Vagina (tissue), 2 donors: ENCODE measurements around the gene HAPLN2.

Experiments
- POLR2A ChIP-seq, 2 donors: fragments of 450-650 bp; IDR thresholded peaks; one replicate each; pipeline ENCODE4 v1.6.1; 2017; ENCODE audit warnings: antibody characterized with exemption in 2 of 2, mild to moderate bottlenecking in 2 of 2, moderate library complexity in 2 of 2
- TF ChIP-seq, protein P1 (sequence below), 3 experiments: fragments of 450-650 bp in 2 of 3; fragments of 200-600 bp in 1 of 3; sonication (generic) in 1 of 3; IDR thresholded peaks; one replicate each; pipeline ENCODE4 v1.5.1; 2017 to 2019; ENCODE audit warnings: antibody characterized with exemption in 3 of 3, mild to moderate bottlenecking in 2 of 3, moderate library complexity in 2 of 3

DNA sequence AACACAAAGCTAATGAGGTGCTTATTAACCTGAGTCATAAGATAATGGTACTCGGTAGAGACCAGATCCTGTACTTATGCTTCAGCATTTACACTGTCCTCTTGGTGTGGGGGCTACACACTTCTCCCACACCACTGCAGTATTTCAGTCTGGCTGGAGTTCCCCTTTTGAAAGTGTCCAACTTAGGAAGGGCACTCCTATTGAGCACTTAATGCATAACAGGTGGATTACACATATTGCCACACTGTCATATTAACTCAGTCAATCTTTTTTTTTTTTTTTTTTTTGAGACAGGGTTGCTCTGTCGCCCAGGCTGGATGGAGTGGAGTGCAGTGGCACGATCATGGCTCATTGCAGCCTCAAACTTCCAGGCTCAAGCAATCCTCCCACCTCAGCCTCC, 19.4 kb upstream of the HAPLN2 start:
- TF ChIP-seq, protein P1, sequence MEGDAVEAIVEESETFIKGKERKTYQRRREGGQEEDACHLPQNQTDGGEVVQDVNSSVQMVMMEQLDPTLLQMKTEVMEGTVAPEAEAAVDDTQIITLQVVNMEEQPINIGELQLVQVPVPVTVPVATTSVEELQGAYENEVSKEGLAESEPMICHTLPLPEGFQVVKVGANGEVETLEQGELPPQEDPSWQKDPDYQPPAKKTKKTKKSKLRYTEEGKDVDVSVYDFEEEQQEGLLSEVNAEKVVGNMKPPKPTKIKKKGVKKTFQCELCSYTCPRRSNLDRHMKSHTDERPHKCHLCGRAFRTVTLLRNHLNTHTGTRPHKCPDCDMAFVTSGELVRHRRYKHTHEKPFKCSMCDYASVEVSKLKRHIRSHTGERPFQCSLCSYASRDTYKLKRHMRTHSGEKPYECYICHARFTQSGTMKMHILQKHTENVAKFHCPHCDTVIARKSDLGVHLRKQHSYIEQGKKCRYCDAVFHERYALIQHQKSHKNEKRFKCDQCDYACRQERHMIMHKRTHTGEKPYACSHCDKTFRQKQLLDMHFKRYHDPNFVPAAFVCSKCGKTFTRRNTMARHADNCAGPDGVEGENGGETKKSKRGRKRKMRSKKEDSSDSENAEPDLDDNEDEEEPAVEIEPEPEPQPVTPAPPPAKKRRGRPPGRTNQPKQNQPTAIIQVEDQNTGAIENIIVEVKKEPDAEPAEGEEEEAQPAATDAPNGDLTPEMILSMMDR (IDR thresholded peaks at IDR 0.05): no peak
- no peak for TF ChIP-seq POLR2A (IDR thresholded peaks at IDR 0.05)
